Activated T-helper 17 cell treated with anti-CD3 and anti-CD28 coated beads, Interleukin-2, amount 50 U/mL, for 72 hours (primary cell): ENCODE results near the gene MCF2L2. TPM values are rescaled to one million over a fixed set of nuclear protein-coding genes. Genes with fewer than 3 reads are reported as not detected.
A peak's percentile ranks its signal among the peaks of the same experiment; 100 is the strongest.
"Not testable (repeated sequence)": the region's sequence is repeated elsewhere in the genome, so short reads cannot be mapped to it uniquely, and the experiment has no call there.

Source experiments
- ATAC-seq: fragments of 150-1000 bp; cut with Tn5 transposase; replicated peaks from 2 replicates; pipeline ENCODE4 v1.10.0; 2021; ENCODE audit warnings: mild to moderate bottlenecking, moderate library complexity
- H3K27ac Mint-ChIP-seq: one replicate; pipeline ENCODE4 v1.8.0; 2022; ENCODE audit warnings: mixed read lengths
- H3K27me3 Mint-ChIP-seq: one replicate; pipeline ENCODE4 v1.8.0; 2022; ENCODE audit warnings: mixed read lengths
- H3K36me3 Mint-ChIP-seq: one replicate; pipeline ENCODE4 v1.8.0; 2022; ENCODE audit warnings: low read depth, mild to moderate bottlenecking, mixed read lengths
- H3K4me1 Mint-ChIP-seq: one replicate; pipeline ENCODE4 v1.8.0; 2022; ENCODE audit warnings: mixed read lengths
- H3K4me3 Mint-ChIP-seq: one replicate; pipeline ENCODE4 v1.8.0; 2022; ENCODE audit warnings: mild to moderate bottlenecking, mixed read lengths
- H3K9me3 Mint-ChIP-seq: one replicate; pipeline ENCODE4 v1.8.0; 2022; ENCODE audit warnings: mixed read lengths
- total RNA-seq, 2 donors: library from RNA; stranded (reverse); gene quantifications; one replicate each; pipeline ENCODE4 v1.2.3, GENCODE V29; 2022

The MCF2L2 gene
- total RNA-seq, 2 donors from 2014 or later, result 9.0 to 10.0 TPM

DNA sequence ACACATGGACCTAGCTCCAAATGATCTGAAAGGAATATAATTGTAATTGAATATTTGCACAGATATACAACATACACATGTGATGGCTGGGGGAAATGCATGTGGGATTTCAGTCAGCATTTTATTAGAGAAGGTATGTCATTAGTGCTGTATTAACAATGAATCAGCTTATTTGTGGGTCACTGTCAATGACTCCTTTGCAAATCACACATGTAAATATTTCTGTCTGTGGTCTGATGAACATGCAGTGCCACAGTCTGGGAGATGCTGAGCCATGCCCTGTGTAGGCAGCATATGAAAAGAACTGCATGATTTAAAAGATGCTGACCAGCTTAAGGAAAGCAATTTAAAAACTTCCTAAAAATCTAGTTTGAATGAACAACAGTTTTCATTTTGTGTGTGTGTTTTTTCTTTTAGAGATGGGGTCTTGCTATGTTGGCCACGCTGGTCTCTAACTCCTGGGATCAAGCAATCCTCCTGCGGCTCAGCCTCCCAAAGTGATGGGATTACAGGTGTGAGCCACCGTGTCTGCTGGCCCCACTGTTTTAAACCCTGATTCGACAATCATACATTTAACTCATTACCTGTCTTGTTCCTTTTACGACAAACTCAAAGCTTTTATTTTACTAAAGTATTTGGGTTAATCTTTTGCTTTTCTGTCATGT lies 176.2 kb downstream of the MCF2L2 start:
- Mint-ChIP-seq H3K27me3 (peaks cover 3% of the 10 kb centered on the region), H3K9me3 (no peaks in the 10 kb centered on the region), H3K36me3 (peaks cover 17% of the 10 kb centered on the region), H3K4me1 (peaks cover 4% of the 10 kb centered on the region), H3K27ac (no peak overlapping the region), H3K4me3 (peak overlapping the region; percentile 76)
- no peak for ATAC-seq

DNA sequence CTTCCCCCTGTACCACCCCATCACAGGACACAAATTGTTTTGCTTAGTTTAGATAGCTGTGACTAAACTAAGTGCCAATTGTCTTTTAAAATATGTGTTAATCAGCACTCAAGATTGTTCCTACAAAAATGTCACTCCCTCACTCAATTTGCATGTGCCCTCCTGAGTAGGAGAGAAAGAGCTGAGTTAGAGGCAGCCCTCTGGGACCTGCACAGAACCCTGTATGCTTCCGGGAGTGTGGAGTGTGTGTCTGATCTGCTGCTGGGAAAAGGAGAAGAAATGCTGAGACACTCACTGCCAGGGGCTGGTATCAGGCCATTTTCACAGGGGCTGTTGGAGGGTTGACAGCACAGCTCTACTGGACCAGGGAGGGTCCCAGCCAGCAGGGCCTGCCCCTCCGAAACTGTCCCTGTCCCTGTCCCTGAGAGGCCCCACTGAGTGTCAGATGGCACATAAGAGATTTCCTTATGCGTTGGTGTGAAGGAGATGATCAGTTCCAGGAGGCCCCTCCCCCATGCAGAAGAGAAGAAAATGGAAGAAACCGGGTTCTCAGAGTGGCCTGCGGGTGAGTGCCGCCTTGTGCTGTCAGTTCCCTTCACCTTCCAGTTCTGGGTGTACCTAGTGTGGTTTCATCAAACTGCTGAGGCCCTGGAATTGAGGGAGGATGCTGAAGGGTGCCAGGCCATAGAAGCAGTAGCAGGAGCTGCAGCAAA lies 179.3 kb downstream of the MCF2L2 start:
- no peak overlapping the region for H3K27ac Mint-ChIP-seq
- H3K9me3 Mint-ChIP-seq, result no peaks in the 10 kb centered on the region
- ATAC-seq, result no peak
- no peaks in the 10 kb centered on the region for H3K27me3 Mint-ChIP-seq
- peaks cover 4% of the 10 kb centered on the region for H3K4me1 Mint-ChIP-seq
- H3K4me3 Mint-ChIP-seq, result no peak overlapping the region
- H3K36me3 Mint-ChIP-seq, result no peaks in the 10 kb centered on the region

DNA sequence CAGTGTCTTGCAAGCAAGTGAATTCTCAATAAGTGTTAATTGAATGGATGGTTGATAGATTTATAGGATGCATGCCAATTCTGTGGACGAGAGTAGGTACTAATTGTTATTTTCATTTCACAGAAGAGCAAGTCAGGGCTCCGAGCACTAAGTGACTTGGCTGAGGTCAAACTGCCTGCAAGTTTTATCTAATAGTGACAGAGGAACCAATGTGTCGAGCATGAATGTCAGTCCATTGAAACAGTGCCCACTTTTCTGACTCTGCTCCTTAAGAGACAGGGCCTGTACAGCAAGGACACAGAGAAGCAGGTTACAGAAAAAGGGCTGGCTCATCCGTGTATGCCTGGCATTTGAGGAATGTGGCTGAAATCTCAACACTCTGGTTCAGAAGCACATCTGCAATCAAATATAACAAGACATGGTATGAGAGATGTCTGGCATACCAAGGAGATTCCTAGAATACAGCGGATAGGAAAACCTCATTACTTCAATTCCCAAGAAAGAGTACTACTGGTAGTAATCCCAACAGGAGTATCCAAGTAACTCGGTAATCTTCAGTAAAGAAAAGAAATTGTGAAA lies 181.3 kb downstream of the MCF2L2 start:
- no peak overlapping the region for H3K4me3 Mint-ChIP-seq
- no peaks in the 10 kb centered on the region for H3K27me3 Mint-ChIP-seq
- no peaks in the 10 kb centered on the region for H3K4me1 Mint-ChIP-seq
- no peak for ATAC-seq
- no peaks in the 10 kb centered on the region for H3K36me3 Mint-ChIP-seq
- H3K27ac Mint-ChIP-seq, result no peak overlapping the region
- H3K9me3 Mint-ChIP-seq, result no peaks in the 10 kb centered on the region

DNA sequence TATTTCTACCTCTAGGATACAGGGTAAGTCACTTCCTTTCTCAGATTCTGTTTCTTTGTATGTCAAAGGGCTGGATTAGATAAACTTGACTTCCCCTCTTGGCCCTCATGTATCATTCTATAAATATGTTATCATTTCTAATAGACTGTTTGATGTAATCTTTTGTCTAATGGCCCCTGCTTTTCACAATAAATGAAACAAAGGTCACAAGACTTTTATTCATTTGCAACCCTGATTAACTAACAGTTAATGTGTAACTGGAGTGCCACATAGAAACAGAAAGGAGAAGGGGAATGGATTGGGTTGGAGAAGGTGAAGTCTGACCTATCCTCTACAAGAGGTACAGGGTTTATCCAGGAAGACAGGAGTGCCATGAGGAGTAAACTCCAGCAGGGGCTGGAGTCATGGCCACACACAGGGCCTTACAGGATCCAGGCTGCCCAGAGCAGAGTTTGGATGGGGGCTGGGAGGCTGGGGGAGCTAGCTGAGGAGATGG lies 183.4 kb downstream of the MCF2L2 start:
- no peaks in the 10 kb centered on the region for H3K27me3 Mint-ChIP-seq
- H3K27ac Mint-ChIP-seq, result no peak overlapping the region
- H3K4me1 Mint-ChIP-seq, result no peaks in the 10 kb centered on the region
- H3K4me3 Mint-ChIP-seq, result no peak overlapping the region
- H3K9me3 Mint-ChIP-seq, result peaks cover 5% of the 10 kb centered on the region
- no peak for ATAC-seq
- no peaks in the 10 kb centered on the region for H3K36me3 Mint-ChIP-seq

DNA sequence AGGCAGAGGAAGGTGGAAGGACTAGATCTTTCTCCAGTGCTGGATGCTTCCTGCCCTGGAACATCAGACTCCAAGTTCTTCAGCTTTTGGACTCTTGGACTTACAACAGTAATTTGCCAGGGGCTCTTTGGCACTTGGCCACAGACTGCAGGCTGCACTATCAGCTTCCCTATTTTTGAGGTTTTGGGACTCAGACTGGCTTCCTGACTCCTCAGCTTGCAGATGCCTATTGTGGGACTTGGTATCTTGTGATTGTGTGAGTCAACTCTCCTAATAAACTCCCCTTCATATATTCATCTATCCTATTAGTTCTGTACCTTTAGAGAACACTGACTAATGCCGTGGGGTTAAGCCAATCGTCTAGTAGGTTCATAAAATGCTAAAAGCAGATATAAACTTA lies 184.2 kb downstream of the MCF2L2 start:
- ATAC-seq, result no peak
- Mint-ChIP-seq H3K9me3 (peaks cover 5% of the 10 kb centered on the region), H3K36me3 (no peaks in the 10 kb centered on the region), H3K4me3 (no peak overlapping the region), H3K27me3 (no peaks in the 10 kb centered on the region), H3K27ac (no peak overlapping the region), H3K4me1 (no peaks in the 10 kb centered on the region)

DNA sequence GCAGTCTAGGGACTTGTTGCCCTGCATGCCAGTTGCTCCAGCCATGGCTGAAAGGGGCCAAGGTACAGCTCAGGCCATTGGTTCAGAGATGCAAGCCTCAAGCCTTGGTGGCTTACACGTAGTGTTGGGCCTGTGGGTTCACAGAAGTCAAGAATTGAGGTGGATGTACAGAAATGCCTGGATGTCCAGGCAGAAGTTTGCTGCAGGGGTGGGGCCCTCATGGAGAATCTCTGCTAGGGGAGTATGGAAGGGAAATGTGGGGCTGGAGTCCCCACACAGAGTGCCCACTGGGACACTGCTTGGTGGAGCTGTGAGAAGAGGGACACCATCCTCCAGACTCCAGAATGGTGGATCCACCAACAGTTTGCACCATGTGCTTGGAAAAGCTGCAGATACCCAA lies 186.0 kb downstream of the MCF2L2 start:
- ATAC-seq, result no peak
- H3K4me3 Mint-ChIP-seq, result no peak overlapping the region
- no peaks in the 10 kb centered on the region for H3K27me3 Mint-ChIP-seq
- peaks cover 5% of the 10 kb centered on the region for H3K9me3 Mint-ChIP-seq
- no peaks in the 10 kb centered on the region for H3K4me1 Mint-ChIP-seq
- H3K36me3 Mint-ChIP-seq, result no peaks in the 10 kb centered on the region
- H3K27ac Mint-ChIP-seq, result no peak overlapping the region

DNA sequence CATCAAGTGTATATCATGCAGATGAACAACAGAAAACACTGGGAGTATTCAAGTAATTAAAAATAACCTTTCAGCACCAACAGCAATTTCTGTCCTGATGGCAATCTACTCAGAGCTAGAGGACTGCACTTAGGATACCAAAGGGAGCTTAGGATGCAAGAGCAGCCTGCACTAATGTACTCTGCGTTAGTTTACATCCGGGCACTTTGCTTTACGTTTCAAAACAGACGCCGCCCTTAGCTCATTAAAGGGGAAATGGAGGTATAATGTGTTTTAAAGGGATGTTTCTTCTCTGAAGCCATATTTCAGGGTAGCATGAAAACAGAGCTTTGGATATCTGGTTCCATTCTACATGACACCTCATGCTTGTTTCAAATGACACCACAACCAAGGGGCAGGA lies 189.4 kb downstream of the MCF2L2 start:
- ATAC-seq, result no peak
- no peaks in the 10 kb centered on the region for H3K27me3 Mint-ChIP-seq
- H3K27ac Mint-ChIP-seq, result no peak overlapping the region
- peaks cover 5% of the 10 kb centered on the region for H3K9me3 Mint-ChIP-seq
- no peaks in the 10 kb centered on the region for H3K4me1 Mint-ChIP-seq
- H3K4me3 Mint-ChIP-seq, result no peak overlapping the region
- H3K36me3 Mint-ChIP-seq, result no peaks in the 10 kb centered on the region

DNA sequence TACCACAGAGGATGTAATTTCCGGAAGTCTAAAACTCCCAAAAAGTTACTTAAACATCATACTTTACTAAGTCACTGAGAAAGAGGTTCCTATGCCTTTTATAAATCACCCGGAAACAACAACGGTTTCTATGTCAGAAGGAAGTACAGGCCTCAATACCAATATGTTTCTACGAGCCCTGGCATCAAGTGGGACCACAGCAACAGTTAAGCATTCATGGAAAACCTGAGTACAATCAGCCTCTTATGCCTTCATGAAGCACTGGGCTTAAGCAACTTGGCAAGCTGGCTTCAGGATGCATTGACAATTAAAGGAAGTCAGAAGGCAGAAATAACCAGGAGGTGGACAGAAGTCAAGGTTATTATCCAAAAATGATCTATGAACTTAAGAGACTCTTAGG lies 194.5 kb downstream of the MCF2L2 start:
- Mint-ChIP-seq H3K4me3 (no peak overlapping the region), H3K36me3 (no peaks in the 10 kb centered on the region), H3K27me3 (no peaks in the 10 kb centered on the region), H3K9me3 (no peaks in the 10 kb centered on the region), H3K4me1 (no peaks in the 10 kb centered on the region), H3K27ac (no peak overlapping the region)
- no peak for ATAC-seq

DNA sequence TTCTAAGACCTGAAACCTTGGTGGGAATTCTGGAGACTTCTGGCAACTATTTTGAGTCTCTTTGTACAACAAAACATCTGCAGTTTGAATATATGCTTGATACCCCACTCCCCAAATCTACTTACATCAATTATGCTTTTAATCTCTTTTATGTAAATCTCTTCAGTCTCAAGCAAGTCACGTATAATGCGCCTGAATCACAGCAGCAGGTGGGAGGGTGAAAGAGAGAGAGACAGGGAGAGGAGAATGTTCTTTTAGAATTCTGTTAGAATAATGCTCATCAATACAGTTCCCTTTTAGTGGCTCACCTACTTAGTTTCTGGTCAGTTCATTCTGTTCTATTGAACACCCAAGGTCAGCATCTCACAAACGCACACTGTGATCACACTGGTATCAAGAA lies 197.6 kb downstream of the MCF2L2 start:
- Mint-ChIP-seq H3K27ac (no peak overlapping the region), H3K27me3 (no peaks in the 10 kb centered on the region), H3K4me1 (peaks cover 5% of the 10 kb centered on the region), H3K36me3 (peaks cover 14% of the 10 kb centered on the region), H3K4me3 (no peak overlapping the region), H3K9me3 (peaks cover 3% of the 10 kb centered on the region)
- no peak for ATAC-seq

DNA sequence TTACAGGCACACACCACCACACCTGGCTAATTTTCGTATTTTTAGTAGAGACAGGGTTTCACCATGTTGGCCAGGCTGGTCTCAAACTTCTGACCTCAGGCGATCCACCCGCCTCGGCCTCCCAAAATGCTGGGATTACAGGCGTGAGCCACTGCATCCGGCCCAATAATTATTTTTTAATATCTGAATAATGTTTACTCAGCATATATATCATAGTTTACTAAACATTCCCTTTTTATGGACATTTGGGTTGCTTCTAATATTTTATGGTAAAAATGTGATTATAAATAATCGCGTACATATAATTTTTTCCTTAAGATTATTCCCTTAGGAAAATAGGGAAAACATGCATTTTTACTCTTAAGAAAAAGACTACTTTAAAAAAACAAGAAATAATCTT lies 198.2 kb downstream of the MCF2L2 start:
- H3K27ac Mint-ChIP-seq, H3K9me3 Mint-ChIP-seq, H3K27me3 Mint-ChIP-seq, ATAC-seq, H3K4me3 Mint-ChIP-seq, H3K4me1 Mint-ChIP-seq: not testable (repeated sequence)
- peaks cover 14% of the 10 kb centered on the region for H3K36me3 Mint-ChIP-seq

DNA sequence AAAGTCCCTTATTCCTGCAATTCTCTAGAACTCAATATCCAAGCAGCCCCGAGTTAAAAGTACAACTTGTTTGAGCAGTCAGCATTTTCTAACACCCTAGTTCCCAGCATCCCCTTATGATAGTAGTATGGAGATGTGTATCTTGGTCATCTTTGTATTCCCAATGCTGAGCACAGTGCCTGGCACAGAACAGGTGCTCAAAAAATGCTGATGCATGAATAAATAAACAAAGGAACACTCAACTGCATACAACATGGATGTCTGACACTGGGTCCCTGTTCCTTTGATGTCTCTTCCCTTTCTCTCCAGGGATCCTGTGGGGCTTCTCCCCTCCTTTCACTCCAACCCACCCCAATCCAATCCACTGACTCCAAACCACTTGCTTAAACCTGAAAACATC lies 199.2 kb downstream of the MCF2L2 start:
- ATAC-seq, result no peak
- H3K27me3 Mint-ChIP-seq, result no peaks in the 10 kb centered on the region
- peaks cover 14% of the 10 kb centered on the region for H3K36me3 Mint-ChIP-seq
- no peak overlapping the region for H3K4me3 Mint-ChIP-seq
- H3K27ac Mint-ChIP-seq, result no peak overlapping the region
- peaks cover 10% of the 10 kb centered on the region for H3K4me1 Mint-ChIP-seq
- H3K9me3 Mint-ChIP-seq, result peaks cover 3% of the 10 kb centered on the region

DNA sequence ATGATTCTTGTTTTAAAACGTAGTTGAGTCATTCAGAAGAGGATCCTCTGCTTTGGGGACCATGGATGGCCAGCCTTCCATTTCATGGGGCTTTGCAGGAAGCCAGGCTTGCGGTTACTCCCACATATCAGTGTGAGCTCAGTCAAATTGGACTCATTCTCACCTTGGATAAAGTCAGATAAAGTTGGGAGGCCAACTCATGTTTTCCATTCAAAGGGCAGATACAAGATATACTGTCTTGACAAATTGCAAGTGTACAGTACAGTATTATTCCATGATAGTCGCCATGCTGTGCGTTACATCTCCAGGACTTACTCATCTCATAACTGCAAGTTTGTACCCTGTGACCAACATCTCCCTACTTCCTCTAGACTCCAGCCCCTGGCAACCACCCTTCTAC lies 200.8 kb downstream of the MCF2L2 start:
- Mint-ChIP-seq H3K27ac (no peak overlapping the region), H3K36me3 (peaks cover 14% of the 10 kb centered on the region), H3K4me1 (peaks cover 10% of the 10 kb centered on the region), H3K4me3 (peak overlapping the region; percentile 21), H3K9me3 (peaks cover 3% of the 10 kb centered on the region), H3K27me3 (no peaks in the 10 kb centered on the region)
- peak; percentile 54 for ATAC-seq

DNA sequence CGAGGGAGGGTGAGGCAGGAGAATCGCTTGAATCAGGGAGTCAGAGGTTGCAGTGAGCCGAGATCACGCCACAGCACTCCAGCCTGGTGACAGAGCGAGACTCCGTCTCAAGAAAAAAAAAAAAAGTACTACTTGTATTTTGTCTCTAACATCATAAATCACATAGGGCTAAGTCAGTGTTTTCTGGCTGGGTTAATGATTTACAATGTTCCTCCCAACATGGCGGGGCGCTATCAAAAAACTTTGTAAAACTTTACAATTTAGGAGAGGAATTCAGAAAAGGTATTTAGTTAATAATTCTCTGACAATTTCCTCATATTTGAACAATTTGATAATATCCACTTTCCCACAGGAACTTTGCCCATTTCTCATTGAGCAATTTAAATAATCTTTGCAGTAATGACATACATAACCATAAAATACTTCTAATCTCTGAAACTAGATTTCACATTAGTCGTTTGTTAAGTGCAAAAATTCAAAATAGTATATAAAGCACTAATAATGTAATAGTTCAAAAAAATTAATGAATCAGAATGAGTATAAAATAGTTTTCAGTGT lies 202.0 kb downstream of the MCF2L2 start:
- Mint-ChIP-seq H3K27me3 (no peaks in the 10 kb centered on the region), H3K36me3 (peaks cover 14% of the 10 kb centered on the region), H3K9me3 (peaks cover 3% of the 10 kb centered on the region), H3K4me1 (peaks cover 10% of the 10 kb centered on the region), H3K27ac (peak overlapping the region; percentile 73), H3K4me3 (no peak overlapping the region)
- no peak for ATAC-seq

DNA sequence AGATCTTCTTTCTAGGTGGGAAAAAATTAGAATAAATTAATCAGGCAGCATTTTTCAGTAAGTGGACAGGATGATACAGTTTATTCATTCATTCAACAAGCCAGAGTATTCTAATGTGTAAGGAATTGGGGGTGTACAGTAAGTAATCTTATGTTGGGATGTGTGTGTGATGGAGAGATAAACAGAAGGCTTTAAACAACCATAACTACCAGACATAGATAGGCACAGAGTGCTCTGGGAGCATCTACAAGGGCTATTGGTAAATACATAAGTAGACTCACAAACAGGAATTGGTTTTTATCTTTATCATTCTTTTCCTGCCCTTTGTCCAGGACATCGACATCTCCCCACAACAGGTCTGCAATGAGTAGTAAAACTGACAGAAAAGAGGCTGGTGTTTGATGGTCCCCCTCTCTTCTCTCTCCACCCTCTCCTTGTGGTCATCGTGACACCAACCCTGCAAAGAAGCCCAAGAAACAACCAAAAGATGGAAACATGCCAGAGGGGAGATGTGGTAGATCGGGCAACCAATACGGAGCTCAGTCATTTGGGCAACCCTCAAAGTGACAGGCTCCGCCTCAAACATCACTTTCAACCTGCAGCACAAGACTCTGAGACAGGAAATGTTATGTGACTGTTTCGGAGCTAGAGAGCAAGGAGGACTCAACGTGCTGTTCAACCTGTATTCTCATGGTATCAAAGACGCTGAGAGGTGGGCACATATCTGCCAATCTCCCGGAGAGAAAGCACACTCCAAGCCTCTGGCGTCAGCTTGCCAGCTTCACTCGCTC lies 204.0 kb downstream of the MCF2L2 start:
- H3K36me3 Mint-ChIP-seq, result peaks cover 14% of the 10 kb centered on the region
- H3K4me1 Mint-ChIP-seq, result peaks cover 10% of the 10 kb centered on the region
- peak overlapping the region; percentile 57 for H3K4me3 Mint-ChIP-seq
- peaks cover 3% of the 10 kb centered on the region for H3K9me3 Mint-ChIP-seq
- H3K27ac Mint-ChIP-seq, result peak overlapping the region; percentile 20
- H3K27me3 Mint-ChIP-seq, result no peaks in the 10 kb centered on the region
- peak; percentile 91 for ATAC-seq
